Chondrocyte (in vitro differentiated cells): ENCODE measurements around the gene HIF1AN. TPM values are rescaled to one million over a fixed set of nuclear protein-coding genes. Genes with fewer than 3 reads are reported as not detected.

ENCODE experiments used
- DNase-seq: peaks from one replicate; pipeline ENCODE4 v3.0.0; 2021; ENCODE audit warnings: mixed read lengths, low spot score
- H3K27ac Mint-ChIP-seq: one replicate; pipeline ENCODE4 v1.8.0; 2021; ENCODE audit warnings: mild to moderate bottlenecking, moderate library complexity, mixed read lengths; ENCODE audit not compliant: unreplicated experiment
- H3K27me3 Mint-ChIP-seq: 2 replicates; pipeline ENCODE4 v1.8.0; 2021; ENCODE audit warnings: low read depth, mixed read lengths
- H3K36me3 Mint-ChIP-seq: 2 replicates; pipeline ENCODE4 v1.8.0; 2021; ENCODE audit warnings: low read depth, mixed read lengths
- H3K4me1 Mint-ChIP-seq: 2 replicates; pipeline ENCODE4 v1.8.0; 2021; ENCODE audit warnings: low read depth, mild to moderate bottlenecking, mixed read lengths
- H3K4me3 Mint-ChIP-seq: one replicate; pipeline ENCODE4 v1.8.0; 2021; ENCODE audit warnings: mild to moderate bottlenecking, moderate library complexity, mixed read lengths; ENCODE audit not compliant: unreplicated experiment
- H3K9me3 Mint-ChIP-seq: 2 replicates; pipeline ENCODE4 v1.8.0; 2021; ENCODE audit warnings: low read depth, mixed read lengths
- CTCF ChIP-seq: fragments of 200-600 bp; sonication (generic); IDR thresholded peaks from 2 replicates; pipeline ENCODE4 v1.5.0; 2021; ENCODE audit warnings: antibody characterized with exemption, mild to moderate bottlenecking, moderate library complexity
- long read RNA-seq: library from polyadenylated mRNA; stranded (forward); transcript quantifications from one replicate; pipeline ENCODE4 v2.0.0, GENCODE V29; 2021
- total RNA-seq: library from RNA; stranded (reverse); gene quantifications from 3 replicates; pipeline ENCODE4 v1.2.1, GENCODE V29; 2021

The HIF1AN gene
- 39.2 to 50.8 TPM (median 43.1 TPM) in 3 replicates for total RNA-seq
- long read RNA-seq, full-length matches to known transcripts, result 86 of 105 reads
- long read RNA-seq, partial matches to known transcripts, result 1 of 105 reads
- long read RNA-seq, other reads (novel, unspliced or antisense), result 18 of 105 reads

- Mint-ChIP-seq H3K4me3 (no peak within 1 kb of the TSS), H3K9me3 (no peaks in the 10 kb centered on the region), H3K27me3 (no peaks in the 10 kb centered on the region), H3K36me3 (no peaks in the 10 kb centered on the region), H3K4me1 (peaks cover 7% of the 10 kb centered on the region), H3K27ac (no peak within 1 kb of the TSS)
- DNase-seq, result no peak
- TF ChIP-seq CTCF, result peak; percentile 92
These were observed at the start of gene HIF1AN for GRCh38 chr10:100535715-100536353. HIF1AN (plus strand) TSS chr10:100535943; CDS start chr10:100535959, 16 bp downstream.

GRCh38 chr10:100487529-100487928 is 48.2 kb upstream of the HIF1AN start:
- H3K36me3 Mint-ChIP-seq, result peaks cover 32% of the 10 kb centered on the region
- H3K9me3 Mint-ChIP-seq, result no peaks in the 10 kb centered on the region
- H3K4me1 Mint-ChIP-seq, result peaks cover 11% of the 10 kb centered on the region
- no peak overlapping the region for H3K4me3 Mint-ChIP-seq
- no peak overlapping the region for H3K27ac Mint-ChIP-seq
- no peak for TF ChIP-seq CTCF
- no peak for DNase-seq
- peaks cover 14% of the 10 kb centered on the region for H3K27me3 Mint-ChIP-seq

- Mint-ChIP-seq H3K27me3 (peaks cover 7% of the 10 kb centered on the region), H3K9me3 (no peaks in the 10 kb centered on the region), H3K36me3 (peaks cover 36% of the 10 kb centered on the region), H3K4me3 (no peak overlapping the region), H3K27ac (no peak overlapping the region), H3K4me1 (peaks cover 3% of the 10 kb centered on the region)
- DNase-seq, result no peak
- TF ChIP-seq CTCF, result no peak
These were observed 46.3 kb upstream of the HIF1AN start for GRCh38 chr10:100489396-100489795.

- Mint-ChIP-seq H3K4me1 (peaks cover 3% of the 10 kb centered on the region), H3K9me3 (no peaks in the 10 kb centered on the region), H3K4me3 (no peak overlapping the region), H3K27ac (no peak overlapping the region), H3K27me3 (peaks cover 2% of the 10 kb centered on the region), H3K36me3 (peaks cover 32% of the 10 kb centered on the region)
- DNase-seq, result no peak
- TF ChIP-seq CTCF, result no peak
These were observed 45.2 kb upstream of the HIF1AN start for GRCh38 chr10:100490531-100490930.

- no peak for DNase-seq
- H3K27me3 Mint-ChIP-seq, result no peaks in the 10 kb centered on the region
- TF ChIP-seq CTCF, result no peak
- no peaks in the 10 kb centered on the region for H3K4me1 Mint-ChIP-seq
- H3K4me3 Mint-ChIP-seq, result no peak overlapping the region
- peaks cover 32% of the 10 kb centered on the region for H3K36me3 Mint-ChIP-seq
- H3K9me3 Mint-ChIP-seq, result no peaks in the 10 kb centered on the region
- no peak overlapping the region for H3K27ac Mint-ChIP-seq
These were observed 39.2 kb upstream of the HIF1AN start for GRCh38 chr10:100496567-100496966.
